Skeletal muscle satellite cell (primary cell): ENCODE measurements around the gene UST.
A peak's percentile ranks its signal among the peaks of the same experiment; 100 is the strongest.
"Not testable (repeated sequence)": the region's sequence is repeated elsewhere in the genome, so short reads cannot be mapped to it uniquely, and the experiment has no call there.

Source experiments
- H3K27me3 ChIP-seq: 2 replicates; pipeline ENCODE4 v1.7.0; 2013; ENCODE audit warnings: low read length; ENCODE audit not compliant: control insufficient read depth, insufficient read depth
- H3K36me3 ChIP-seq: 2 replicates; pipeline ENCODE4 v1.7.0; 2013; ENCODE audit warnings: mild to moderate bottlenecking, control low read depth, low read length; ENCODE audit not compliant: insufficient read depth
- H3K4me1 ChIP-seq: 2 replicates; pipeline ENCODE4 v1.7.0; 2013; ENCODE audit warnings: low read length; ENCODE audit not compliant: control insufficient read depth, insufficient read depth
- H3K4me2 ChIP-seq: 2 replicates; pipeline ENCODE4 v1.7.0; 2013; ENCODE audit warnings: mild to moderate bottlenecking, low read length
- H3K4me3 ChIP-seq: 2 replicates; pipeline ENCODE4 v1.7.0; 2013; ENCODE audit warnings: low read length
- H3K9ac ChIP-seq: 2 replicates; pipeline ENCODE4 v1.7.0; 2013; ENCODE audit warnings: mild to moderate bottlenecking, low read depth, low read length, moderate library complexity
- H3K9me3 ChIP-seq: replicated peaks from 2 replicates; pipeline ENCODE4 v1.7.0; 2013; ENCODE audit warnings: mild to moderate bottlenecking, control low read depth, low read length

Gene UST

GRCh38 chr6:148757944-148758480 lies 11.2 kb downstream of the UST start:
- Histone ChIP-seq H3K9ac (no peak overlapping the region), H3K27me3 (no peaks in the 10 kb centered on the region), H3K4me2 (no peak overlapping the region), H3K4me3 (no peak overlapping the region), H3K4me1 (peaks cover 24% of the 10 kb centered on the region), H3K9me3 (no peaks in the 10 kb centered on the region), H3K36me3 (no peaks in the 10 kb centered on the region)

- Histone ChIP-seq H3K36me3 (no peaks in the 10 kb centered on the region), H3K9ac (no peak overlapping the region), H3K4me2 (no peak overlapping the region), H3K4me3 (no peak overlapping the region), H3K9me3 (no peaks in the 10 kb centered on the region), H3K27me3 (no peaks in the 10 kb centered on the region), H3K4me1 (peaks cover 24% of the 10 kb centered on the region)
Observed at GRCh38 chr6:148758492-148758891, 11.7 kb downstream of the UST start.

- H3K27me3 ChIP-seq = no peaks in the 10 kb centered on the region
- H3K4me3 ChIP-seq = peak overlapping the region; percentile 61
- no peaks in the 10 kb centered on the region for H3K36me3 ChIP-seq
- H3K9ac ChIP-seq = peak overlapping the region; percentile 69
- peaks cover 24% of the 10 kb centered on the region for H3K4me1 ChIP-seq
- H3K9me3 ChIP-seq = no peaks in the 10 kb centered on the region
- H3K4me2 ChIP-seq = peak overlapping the region; percentile 82
Observed at GRCh38 chr6:148760258-148760534, 13.4 kb downstream of the UST start.

GRCh38 chr6:148760568-148761526 lies 14.0 kb downstream of the UST start:
- Histone ChIP-seq H3K27me3 (no peaks in the 10 kb centered on the region), H3K4me3 (peak overlapping the region; percentile 61), H3K9ac (peak overlapping the region; percentile 69), H3K4me2 (peak overlapping the region; percentile 82), H3K36me3 (no peaks in the 10 kb centered on the region), H3K9me3 (no peaks in the 10 kb centered on the region), H3K4me1 (peaks cover 24% of the 10 kb centered on the region)

- H3K9me3 ChIP-seq = no peaks in the 10 kb centered on the region
- H3K4me1 ChIP-seq = peaks cover 30% of the 10 kb centered on the region
- H3K27me3 ChIP-seq = no peaks in the 10 kb centered on the region
- H3K36me3 ChIP-seq = no peaks in the 10 kb centered on the region
- peak overlapping the region; percentile 82 for H3K4me2 ChIP-seq
- peak overlapping the region; percentile 20 for H3K9ac ChIP-seq
- H3K4me3 ChIP-seq = peak overlapping the region; percentile 61
Observed at GRCh38 chr6:148761527-148762011, 14.7 kb downstream of the UST start.

GRCh38 chr6:148762231-148762630 lies 15.4 kb downstream of the UST start:
- Histone ChIP-seq H3K27me3 (no peaks in the 10 kb centered on the region), H3K9me3 (no peaks in the 10 kb centered on the region), H3K4me2 (no peak overlapping the region), H3K4me1 (peaks cover 30% of the 10 kb centered on the region), H3K36me3 (no peaks in the 10 kb centered on the region), H3K4me3 (no peak overlapping the region), H3K9ac (no peak overlapping the region)

GRCh38 chr6:148764259-148765020 lies 17.6 kb downstream of the UST start:
- H3K36me3 ChIP-seq, H3K4me2 ChIP-seq, H3K9me3 ChIP-seq, H3K27me3 ChIP-seq, H3K9ac ChIP-seq, H3K4me3 ChIP-seq: not testable (repeated sequence)
- peaks cover 30% of the 10 kb centered on the region for H3K4me1 ChIP-seq

- Histone ChIP-seq H3K9me3 (no peaks in the 10 kb centered on the region), H3K9ac (no peak overlapping the region), H3K4me1 (peaks cover 19% of the 10 kb centered on the region), H3K4me3 (no peak overlapping the region), H3K27me3 (no peaks in the 10 kb centered on the region), H3K36me3 (no peaks in the 10 kb centered on the region), H3K4me2 (no peak overlapping the region)
Observed at GRCh38 chr6:148765898-148766808, 19.3 kb downstream of the UST start.

GRCh38 chr6:148768646-148769270 lies 21.9 kb downstream of the UST start:
- no peak overlapping the region for H3K4me2 ChIP-seq
- no peaks in the 10 kb centered on the region for H3K27me3 ChIP-seq
- H3K9me3 ChIP-seq = no peaks in the 10 kb centered on the region
- peaks cover 11% of the 10 kb centered on the region for H3K4me1 ChIP-seq
- H3K4me3 ChIP-seq = no peak overlapping the region
- H3K9ac ChIP-seq = no peak overlapping the region
- no peaks in the 10 kb centered on the region for H3K36me3 ChIP-seq

GRCh38 chr6:148769304-148769968 lies 22.6 kb downstream of the UST start:
- H3K9ac ChIP-seq = no peak overlapping the region

More at GRCh38 chr6:148769304-148769968, 22.6 kb downstream of the UST start:
- no peaks in the 10 kb centered on the region for H3K9me3 ChIP-seq
- H3K36me3 ChIP-seq = no peaks in the 10 kb centered on the region
- H3K4me3 ChIP-seq = no peak overlapping the region
- no peak overlapping the region for H3K4me2 ChIP-seq
- peaks cover 11% of the 10 kb centered on the region for H3K4me1 ChIP-seq
- H3K27me3 ChIP-seq = no peaks in the 10 kb centered on the region
